Thymus (tissue), 14 donors: ENCODE results near the gene USP54. TPM values are rescaled to one million over a fixed set of nuclear protein-coding genes. Genes with fewer than 3 reads are reported as not detected.

Source experiments
- DNase-seq, 9 donors: peaks; one replicate each; pipeline ENCODE4 v3.0.0-alpha.2; 2013; ENCODE audit warnings: low spot score in 9 of 9, low read depth in 6 of 9, missing footprints in 1 of 9
- H3K27ac ChIP-seq, 2 donors: one replicate each; pipeline ENCODE4 v1.5.1; 2013; ENCODE audit warnings: control low read depth in 1 of 2, low read depth in 1 of 2, low read length in 1 of 2, mild to moderate bottlenecking in 1 of 2, moderate library complexity in 1 of 2
- H3K27me3 ChIP-seq, 2 donors: one replicate each; pipeline ENCODE4 v1.5.1; 2013; ENCODE audit warnings: low read length in 1 of 2; ENCODE audit not compliant: control insufficient read depth in 2 of 2, insufficient read depth in 1 of 2
- H3K36me3 ChIP-seq, 2 donors: one replicate each; pipeline ENCODE4 v1.5.1; 2013; ENCODE audit warnings: low read length in 1 of 2, mild to moderate bottlenecking in 1 of 2, moderate library complexity in 1 of 2; ENCODE audit not compliant: control insufficient read depth in 2 of 2, insufficient read depth in 2 of 2
- H3K4me1 ChIP-seq, 2 donors: one replicate each; pipeline ENCODE4 v1.5.1; 2013; ENCODE audit warnings: low read length in 2 of 2; ENCODE audit not compliant: control insufficient read depth in 2 of 2, insufficient read depth in 2 of 2
- H3K4me3 ChIP-seq, 2 donors: one replicate each; pipeline ENCODE4 v1.5.1; 2013; ENCODE audit warnings: low read length in 2 of 2, control low read depth in 1 of 2, mild to moderate bottlenecking in 1 of 2
- H3K9me3 ChIP-seq, 2 donors: one replicate each; pipeline ENCODE4 v1.5.1; 2013; ENCODE audit warnings: low read length in 1 of 2, mild to moderate bottlenecking in 1 of 2; ENCODE audit not compliant: control insufficient read depth in 2 of 2, insufficient read depth in 1 of 2
- WGBS: extraction: QIAGEN DNeasy Blood & Tissue Kit; methylation state at CpG from one replicate; pipeline ENCODE4 v1.1.7; 2013; 5-methylcytosine and 5-hydroxymethylcytosine counted together
- long read RNA-seq, 10 donors: transcript quantifications; one replicate each; lab custom pipeline, GENCODE V29; 2026
- polyA plus RNA-seq: library from polyadenylated mRNA; stranded (reverse); fragments of 200-250 nt; gene quantifications from one replicate; pipeline ENCODE4 v1.2.3, GENCODE V29; 2013
- total RNA-seq: library from RNA; stranded (reverse); fragments of 120-200 nt; gene quantifications from one replicate; pipeline ENCODE4 v1.2.4, GENCODE V29; 2013
- donor health status: healthy.

USP54 gene
- total RNA-seq, result 8.2 TPM
- polyA plus RNA-seq, result 10.4 TPM
- long read RNA-seq, donor 1, result 0 reads
- long read RNA-seq, donor 2, result 0 reads
- long read RNA-seq, donor 3, result 0 reads
- long read RNA-seq, donor 4, result 0 reads
- long read RNA-seq, donor 5, partial matches to known transcripts, result 0 of 1 reads
- long read RNA-seq, donor 5, other reads (novel, unspliced or antisense), result 0 of 1 reads
- long read RNA-seq, donor 6, result 0 reads
- long read RNA-seq, donor 7, result 0 reads
- long read RNA-seq, donor 8, result 0 reads
- long read RNA-seq, donor 9, result 0 reads
- long read RNA-seq, donor 10, result 0 reads

GRCh38 chr10:73590881-73591799 lies at the start of gene USP54:
TSS of gene USP54 (minus strand) at chr10:73591342. CDS start at chr10:73575658, 15,684 bp downstream.
- 10% methylated on average over 6 of the region's 6 CpGs for WGBS
- Histone ChIP-seq H3K36me3 (no peaks in the 10 kb centered on the region), H3K27me3 (no peaks in the 10 kb centered on the region), H3K9me3 (no peaks in the 10 kb centered on the region), H3K4me3 (no peak within 1 kb of the TSS), H3K4me1 (peaks cover 7 to 10% of the 10 kb centered on the region in 2 donors), H3K27ac (peak within 1 kb of the TSS in 1 of 2 donors; percentile 52)
- DNase-seq, result peak in 5 of 9 donors; percentile 15 to 54 (median 20)

- Histone ChIP-seq H3K4me1 (no peaks in the 10 kb centered on the region), H3K27ac (no peak overlapping the region), H3K9me3 (no peaks in the 10 kb centered on the region), H3K27me3 (peaks cover 0 to 11% of the 10 kb centered on the region in 2 donors), H3K4me3 (no peak overlapping the region), H3K36me3 (no peaks in the 10 kb centered on the region)
- no peak for DNase-seq
- WGBS, result 97% methylated on average over 3 of the region's 3 CpGs
These were observed 48.1 kb upstream of the USP54 start for GRCh38 chr10:73639286-73639685.

GRCh38 chr10:73635781-73636180 lies 44.6 kb upstream of the USP54 start:
- H3K4me1 ChIP-seq, result no peaks in the 10 kb centered on the region
- WGBS, result 63% methylated on average over 1 of the region's 1 CpG
- H3K36me3 ChIP-seq, result no peaks in the 10 kb centered on the region
- H3K27me3 ChIP-seq, result peaks cover 0 to 5% of the 10 kb centered on the region in 2 donors
- no peak overlapping the region for H3K4me3 ChIP-seq
- no peak for DNase-seq
- no peak overlapping the region for H3K27ac ChIP-seq
- H3K9me3 ChIP-seq, result no peaks in the 10 kb centered on the region

GRCh38 chr10:73634421-73634820 lies 43.3 kb upstream of the USP54 start:
- peaks cover 0 to 3% of the 10 kb centered on the region in 2 donors for H3K27me3 ChIP-seq
- WGBS, result 92% methylated on average over 5 of the region's 5 CpGs
- no peaks in the 10 kb centered on the region for H3K36me3 ChIP-seq
- no peaks in the 10 kb centered on the region for H3K9me3 ChIP-seq
- no peak overlapping the region for H3K27ac ChIP-seq
- H3K4me3 ChIP-seq, result no peak overlapping the region
- DNase-seq, result no peak
- no peaks in the 10 kb centered on the region for H3K4me1 ChIP-seq

GRCh38 chr10:73629165-73629564 lies 38.0 kb upstream of the USP54 start:
- H3K4me1 ChIP-seq, result peaks cover 4 to 7% of the 10 kb centered on the region in 2 donors
- H3K27ac ChIP-seq, result no peak overlapping the region
- no peaks in the 10 kb centered on the region for H3K9me3 ChIP-seq
- no peaks in the 10 kb centered on the region for H3K36me3 ChIP-seq
- no peak overlapping the region for H3K4me3 ChIP-seq
- H3K27me3 ChIP-seq, result no peaks in the 10 kb centered on the region
- no peak for DNase-seq
- 98% methylated on average over 5 of the region's 5 CpGs for WGBS

- WGBS, result 92% methylated on average over 7 of the region's 7 CpGs
- no peak for DNase-seq
These were observed 37.3 kb upstream of the USP54 start for GRCh38 chr10:73628405-73628804.

GRCh38 chr10:73627300-73627699 lies 36.2 kb upstream of the USP54 start:
- H3K9me3 ChIP-seq, result no peaks in the 10 kb centered on the region
- H3K27me3 ChIP-seq, result no peaks in the 10 kb centered on the region
- 97% methylated on average over 6 of the region's 6 CpGs for WGBS
- H3K36me3 ChIP-seq, result no peaks in the 10 kb centered on the region
- DNase-seq, result no peak
- H3K4me3 ChIP-seq, result no peak overlapping the region
- H3K4me1 ChIP-seq, result peaks cover 4 to 7% of the 10 kb centered on the region in 2 donors
- no peak overlapping the region for H3K27ac ChIP-seq

More at GRCh38 chr10:73628405-73628804, 37.3 kb upstream of the USP54 start:
- Histone ChIP-seq H3K27me3 (no peaks in the 10 kb centered on the region), H3K27ac (no peak overlapping the region), H3K4me3 (no peak overlapping the region), H3K4me1 (peaks cover 4 to 7% of the 10 kb centered on the region in 2 donors), H3K36me3 (no peaks in the 10 kb centered on the region), H3K9me3 (no peaks in the 10 kb centered on the region)

GRCh38 chr10:73625884-73626752 lies 35.0 kb upstream of the USP54 start:
- DNase-seq, result peak; percentile 90 to 99 (median 97)
- Histone ChIP-seq H3K36me3 (no peaks in the 10 kb centered on the region), H3K9me3 (no peaks in the 10 kb centered on the region), H3K27me3 (no peaks in the 10 kb centered on the region), H3K27ac (peak overlapping the region; percentile 48 to 84), H3K4me1 (peaks cover 4 to 7% of the 10 kb centered on the region in 2 donors), H3K4me3 (peak overlapping the region; percentile 62 to 70)
- 1% methylated on average over 42 of the region's 42 CpGs for WGBS
